ENCODE data around the gene SNTA1. TPM values are rescaled to one million over a fixed set of nuclear protein-coding genes. Genes with fewer than 3 reads are reported as not detected.

Gene SNTA1
- total RNA-seq, 1 experiment from 2014 or later: 14.6 TPM

- no peak for TF ChIP-seq FOSL1 (IDR thresholded peaks at IDR 0.05; ENCODE audit: low read depth)
- no peak for TF ChIP-seq POLR2AphosphoS5 (IDR thresholded peaks at IDR 0.05; ENCODE audit: low read depth, low read length)
- TF ChIP-seq CEBPB (IDR thresholded peaks at IDR 0.05; ENCODE audit: low read depth): no peak
- no peak for TF ChIP-seq SRF (IDR thresholded peaks at IDR 0.05; ENCODE audit: low read depth)
- TF ChIP-seq ELF1 (IDR thresholded peaks at IDR 0.05; ENCODE audit: borderline replicate concordance, low read depth): no peak
- TF ChIP-seq TCF7L2 (IDR thresholded peaks at IDR 0.05; ENCODE audit: borderline replicate concordance, extremely low read depth, insufficient read depth, insufficient read length): no peak
- no peak for TF ChIP-seq POLR2A (IDR thresholded peaks at IDR 0.05; ENCODE audit: borderline replicate concordance, extremely low read depth, insufficient read depth, insufficient read length)
- TF ChIP-seq YY1 (IDR thresholded peaks at IDR 0.05; ENCODE audit: extremely low read depth, insufficient replicate concordance, low read depth, low read length): no peak
These were observed 6.2 kb downstream of the SNTA1 start (continued) for GRCh38 chr20:33437141-33437911.

- Histone ChIP-seq H3K79me2 (ENCODE audit: insufficient read depth, low read length) (no peaks in the 10 kb centered on the region), H3K4me1 (ENCODE audit: control insufficient read depth in 1 of 2, insufficient read depth in 2 of 2, low read length in 2 of 2) (peaks cover 9% of the 10 kb centered on the region in 2 experiments; a peak in 3 of 4 replicates), H3K27ac (ENCODE audit: low read depth, low read length) (no peak overlapping the region), H3K9ac (ENCODE audit: low read length) (no peak overlapping the region), H3K9me3 (ENCODE audit: control insufficient read depth in 1 of 2, insufficient read depth in 1 of 2, low read depth in 1 of 2, low read length in 2 of 2) (no peaks in the 10 kb centered on the region), H4K20me1 (ENCODE audit: insufficient read depth) (no peaks in the 10 kb centered on the region), H3K4me3 (replicated peaks in 1 of 2; ENCODE audit: low read depth in 1 of 2, low read length in 2 of 2) (no peak overlapping the region), H2AFZ (ENCODE audit: low read depth, low read length, poor library complexity, severe bottlenecking) (no peak overlapping the region), H3K9me2 (ENCODE audit: insufficient read depth) (no peaks in the 10 kb centered on the region), H3K27me3 (ENCODE audit: insufficient read depth, low read length) (no peaks in the 10 kb centered on the region), H3K36me3 (ENCODE audit: control insufficient read depth in 1 of 2, insufficient read depth in 2 of 2, low read length in 2 of 2) (no peaks in the 10 kb centered on the region), H3K4me2 (ENCODE audit: low read length) (no peak overlapping the region)
- no TSS peak for BruUV-seq (replicated peaks)
- intact Hi-C loops (cut with micrococcal nuclease): no loop called here
- ATAC-seq (no peak), DNase-seq (ENCODE audit: low read depth, low spot score) (no peak)
- RAD21 ChIA-PET (ENCODE audit: low non-redundant PET in 1 of 2, low total read pairs in 2 of 2, uncharacterized antibody in 2 of 2, unreplicated experiment in 2 of 2): no interaction called here
- CTCF ChIA-PET: no interaction called here
- POLR2A ChIA-PET: interaction anchor here (1.6 kb wide), 1 partner anchor 9 kb away, joined by 3 read pairs; the partner anchor contains the start of gene SNTA1
- no peak for TF ChIP-seq ZFX (IDR thresholded peaks at IDR 0.05)
- TF ChIP-seq SIN3A (IDR thresholded peaks at IDR 0.05; ENCODE audit: low read depth): no peak
- TF ChIP-seq MAX (IDR thresholded peaks at IDR 0.05): no peak
- no peak for TF ChIP-seq ATF3 (IDR thresholded peaks at IDR 0.05)
- no peak for TF ChIP-seq CBX3 (IDR thresholded peaks at IDR 0.05; ENCODE audit: low read depth)
- TF ChIP-seq POLR2AphosphoS5 (IDR thresholded peaks at IDR 0.05; ENCODE audit: low read depth, low read length): no peak
- TF ChIP-seq TCF7L2 (IDR thresholded peaks at IDR 0.05; ENCODE audit: borderline replicate concordance, extremely low read depth, insufficient read depth, insufficient read length): no peak
- TF ChIP-seq SP1 (IDR thresholded peaks at IDR 0.05; ENCODE audit: low read depth): no peak
- TF ChIP-seq CTCF (IDR thresholded peaks at IDR 0.05 in 2 of 3, conservative IDR thresholded peaks at IDR 0.05 in 1 of 3; ENCODE audit: borderline replicate concordance in 1 of 3, insufficient read depth in 1 of 3, low read depth in 2 of 3, low read length in 2 of 3): no peak
- TF ChIP-seq YY1 (IDR thresholded peaks at IDR 0.05; ENCODE audit: extremely low read depth, insufficient replicate concordance, low read depth, low read length): no peak
- TF ChIP-seq RAD21 (IDR thresholded peaks at IDR 0.05; ENCODE audit: low read depth): no peak
- no peak for TF ChIP-seq EZH2 (IDR thresholded peaks at IDR 0.05)
- no peak for TF ChIP-seq EGR1 (IDR thresholded peaks at IDR 0.05; ENCODE audit: low read depth)
- TF ChIP-seq FOSL1 (IDR thresholded peaks at IDR 0.05; ENCODE audit: low read depth): no peak
- TF ChIP-seq ZNF274 (IDR thresholded peaks at IDR 0.05; ENCODE audit: low read depth, low read length): no peak
- TF ChIP-seq REST (IDR thresholded peaks at IDR 0.05; ENCODE audit: low read depth): no peak
- TF ChIP-seq CEBPB (IDR thresholded peaks at IDR 0.05; ENCODE audit: low read depth): no peak
These were observed 9.1 kb downstream of the SNTA1 start for GRCh38 chr20:33434434-33434833.

Data from HCT116 (cell line).